ENCODE results near the gene OCA2. TPM values are rescaled to one million over a fixed set of nuclear protein-coding genes. Genes with fewer than 3 reads are reported as not detected.

The OCA2 gene
- total and polyA plus RNA-seq, 2 of the 13 experiments (the other 11 are each of a cell fraction or from before 2014, with no cell fraction given), result 0.02 to 0.05 TPM

GRCh38 chr15:28017423-28017924 is 81.6 kb downstream of the OCA2 start (continued):
- TF ChIP-seq HOXA5 (CRISPR knock-in tag; IDR thresholded peaks at IDR 0.05), result peak; percentile 42; the same call in 1 of the 2 replicates
- no peak for TF ChIP-seq ZNF530 (CRISPR knock-in tag; IDR thresholded peaks at IDR 0.05; ENCODE audit: low read depth)
- TF ChIP-seq ATF4 (CRISPR knock-in tag; IDR thresholded peaks at IDR 0.05), result peak in 1 of 2 experiments; percentile 98; a peak in 2 of 4 replicates
- no peak; the same call in 1 of the 2 replicates for TF ChIP-seq SAP130 (CRISPR knock-in tag; IDR thresholded peaks at IDR 0.05; ENCODE audit: low read depth)
- TF ChIP-seq ZNF800 (CRISPR knock-in tag; IDR thresholded peaks at IDR 0.05), result no peak
- TF ChIP-seq ZNF282 (IDR thresholded peaks at IDR 0.05; ENCODE audit: partially characterized antibody), result no peak
- TF ChIP-seq ATF1 (CRISPR knock-in tag; IDR thresholded peaks at IDR 0.05), result no peak
- TF ChIP-seq NR2F1 (CRISPR knock-in tag; IDR thresholded peaks at IDR 0.05), result peak in 1 of 2 experiments; percentile 66; a peak in 3 of 4 replicates
- TF ChIP-seq SMC3 (IDR thresholded peaks at IDR 0.05; ENCODE audit: low read length), result peak; percentile 52; the same call in 1 of the 2 replicates
- TF ChIP-seq ZSCAN31 (CRISPR knock-in tag; IDR thresholded peaks at IDR 0.05; ENCODE audit: low read depth), result no peak
- TF ChIP-seq PATZ1 (CRISPR knock-in tag; IDR thresholded peaks at IDR 0.05), result no peak
- TF ChIP-seq EP300 (IDR thresholded peaks at IDR 0.05; ENCODE audit: low read depth in 2 of 2, low read length in 2 of 2), result 0 out of 4 replicates have a peak, but pooled peaks have one; percentile 9 to 32
- no peak for TF ChIP-seq EP300 (CRISPR knock-in tag; IDR thresholded peaks at IDR 0.05; ENCODE audit: borderline replicate concordance)
- no peak for TF ChIP-seq NPAS2 (CRISPR knock-in tag; IDR thresholded peaks at IDR 0.05; ENCODE audit: borderline replicate concordance)
- 0 out of 2 replicates have a peak, but pooled peaks have one; percentile 19 for TF ChIP-seq ZMYM4 (CRISPR knock-in tag; IDR thresholded peaks at IDR 0.05)
- TF ChIP-seq MAZ (IDR thresholded peaks at IDR 0.05; ENCODE audit: borderline replicate concordance, low read depth, low read length), result peak; percentile 31; the same call in 1 of the 2 replicates
- TF ChIP-seq MAZ (CRISPR knock-in tag; IDR thresholded peaks at IDR 0.05; ENCODE audit: low read depth), result no peak
- TF ChIP-seq ZNF7 (CRISPR knock-in tag; IDR thresholded peaks at IDR 0.05), result no peak
- no peak for TF ChIP-seq GRHL1 (CRISPR knock-in tag; conservative IDR thresholded peaks at IDR 0.05)
- no peak for TF ChIP-seq ZNF441 (CRISPR knock-in tag; IDR thresholded peaks at IDR 0.05; ENCODE audit: borderline replicate concordance)
- TF ChIP-seq POGZ (CRISPR knock-in tag; IDR thresholded peaks at IDR 0.05), result no peak
- TF ChIP-seq HNF4G (IDR thresholded peaks at IDR 0.05; ENCODE audit: borderline replicate concordance, low read depth, low read length), result peak; percentile 81
- TF ChIP-seq HNF4G (CRISPR knock-in tag; IDR thresholded peaks at IDR 0.05; ENCODE audit: borderline replicate concordance, low read depth), result peak; percentile 78
- no peak for TF ChIP-seq ZFP36L2 (CRISPR knock-in tag; IDR thresholded peaks at IDR 0.05)
- no peak for TF ChIP-seq CAMTA2 (CRISPR knock-in tag; IDR thresholded peaks at IDR 0.05; ENCODE audit: borderline replicate concordance)

All from HepG2 (cell line).